H9 (cell line): Measurements from ENCODE around the gene ROBO1. TPM values are rescaled to one million over a fixed set of nuclear protein-coding genes. Genes with fewer than 3 reads are reported as not detected.

Experiments
- DNase-seq: peaks from one replicate; pipeline ENCODE4 v3.0.0-alpha.2; 2017
- H2AFZ ChIP-seq: one replicate; pipeline ENCODE4 v1.6.1; 2013; ENCODE audit warnings: mild to moderate bottlenecking, low read length, control low read depth, moderate library complexity
- H2AK5ac ChIP-seq: 2 replicates; pipeline ENCODE4 v1.6.1; 2013; ENCODE audit warnings: low read length, control low read depth, mixed read lengths; ENCODE audit not compliant: insufficient read length
- H2BK120ac ChIP-seq: one replicate; pipeline ENCODE4 v1.6.1; 2013; ENCODE audit warnings: low read depth, mild to moderate bottlenecking, low read length, control low read depth, inconsistent platforms; ENCODE audit not compliant: poor library complexity, severe bottlenecking
- H2BK12ac ChIP-seq: 2 replicates; pipeline ENCODE4 v1.6.1; 2013; ENCODE audit warnings: low read length, control low read depth, mixed read lengths, low read depth; ENCODE audit not compliant: insufficient read length
- H2BK15ac ChIP-seq: 2 replicates; pipeline ENCODE4 v1.6.1; 2013; ENCODE audit warnings: low read depth, low read length, control low read depth
- H2BK20ac ChIP-seq: one replicate; pipeline ENCODE4 v1.6.1; 2013; ENCODE audit warnings: low read depth, mild to moderate bottlenecking, low read length, control low read depth, inconsistent platforms; ENCODE audit not compliant: poor library complexity, severe bottlenecking
- H2BK5ac ChIP-seq: 2 replicates; pipeline ENCODE4 v1.6.1; 2013; ENCODE audit warnings: low read length, control low read depth, mixed read lengths; ENCODE audit not compliant: insufficient read length
- H3K14ac ChIP-seq: 2 replicates; pipeline ENCODE4 v1.6.1; 2013; ENCODE audit warnings: low read length, control low read depth; ENCODE audit not compliant: insufficient read depth
- H3K18ac ChIP-seq: 2 replicates; pipeline ENCODE4 v1.6.1; 2013; ENCODE audit warnings: low read depth, mild to moderate bottlenecking, mixed read lengths, low read length, control low read depth; ENCODE audit not compliant: insufficient read length
- H3K23ac ChIP-seq: 2 replicates; pipeline ENCODE4 v1.6.1; 2013; ENCODE audit warnings: low read length, control low read depth, mixed read lengths, low read depth; ENCODE audit not compliant: insufficient read length
- H3K23me2 ChIP-seq: 2 replicates; pipeline ENCODE4 v1.6.1; 2013; ENCODE audit warnings: low read depth, mild to moderate bottlenecking, mixed read lengths, low read length, control low read depth; ENCODE audit not compliant: insufficient read length, poor library complexity, severe bottlenecking
- H3K27ac ChIP-seq: 2 replicates; pipeline ENCODE4 v1.5.1; 2013; ENCODE audit warnings: low read length, control low read depth, mixed read lengths, low read depth; ENCODE audit not compliant: insufficient read length
- H3K27me3 ChIP-seq: 2 replicates; pipeline ENCODE4 v1.6.1; 2013; ENCODE audit warnings: low read length, control low read depth, inconsistent platforms; ENCODE audit not compliant: insufficient read depth
- H3K4ac ChIP-seq: 2 replicates; pipeline ENCODE4 v1.6.1; 2013; ENCODE audit warnings: low read depth, mild to moderate bottlenecking, control low read depth, inconsistent platforms, low read length, moderate library complexity
- H3K4me1 ChIP-seq: 2 replicates; pipeline ENCODE4 v1.6.1; 2013; ENCODE audit warnings: low read length, control low read depth, inconsistent platforms; ENCODE audit not compliant: insufficient read depth
- H3K4me2 ChIP-seq: 2 replicates; pipeline ENCODE4 v1.6.1; 2013; ENCODE audit warnings: low read length, control low read depth, mixed read lengths; ENCODE audit not compliant: insufficient read length, insufficient read depth
- H3K56ac ChIP-seq: 2 replicates; pipeline ENCODE4 v1.6.1; 2013; ENCODE audit warnings: low read depth, mild to moderate bottlenecking, mixed read lengths, low read length, control low read depth; ENCODE audit not compliant: insufficient read length
- H3K79me1 ChIP-seq: 2 replicates; pipeline ENCODE4 v1.6.1; 2013; ENCODE audit warnings: low read depth, mild to moderate bottlenecking, moderate library complexity, low read length, control low read depth, inconsistent platforms; ENCODE audit not compliant: insufficient read depth, poor library complexity, severe bottlenecking
- H3K79me2 ChIP-seq: 2 replicates; pipeline ENCODE4 v1.6.1; 2013; ENCODE audit warnings: low read length, control low read depth, inconsistent platforms; ENCODE audit not compliant: insufficient read depth
- H3K9ac ChIP-seq: 2 replicates; pipeline ENCODE4 v1.6.1; 2013; ENCODE audit warnings: low read length, control low read depth, mixed read lengths; ENCODE audit not compliant: insufficient read length; ENCODE audit errors: extremely low read depth
- H3K9me3 ChIP-seq: one replicate; pipeline ENCODE4 v1.6.1; 2013; ENCODE audit warnings: low read depth, low read length, inconsistent platforms; ENCODE audit not compliant: control insufficient read depth
- H3T11ph ChIP-seq: one replicate; pipeline ENCODE4 v1.6.1; 2013; ENCODE audit warnings: mild to moderate bottlenecking, low read length, control low read depth, inconsistent platforms
- H4K20me1 ChIP-seq: one replicate; pipeline ENCODE4 v1.6.1; 2013; ENCODE audit not compliant: control insufficient read depth, insufficient read length, insufficient read depth
- H4K5ac ChIP-seq: 2 replicates; pipeline ENCODE4 v1.6.1; 2013; ENCODE audit warnings: low read depth, mild to moderate bottlenecking, mixed read lengths, low read length, control low read depth; ENCODE audit not compliant: insufficient read length
- H4K8ac ChIP-seq: replicated peaks from 2 replicates; pipeline ENCODE4 v1.6.1; 2013; ENCODE audit warnings: low read length, control low read depth, mixed read lengths, low read depth; ENCODE audit not compliant: insufficient read length
- H4K91ac ChIP-seq: 2 replicates; pipeline ENCODE4 v1.6.1; 2013; ENCODE audit warnings: low read depth, mild to moderate bottlenecking, moderate library complexity, mixed read lengths, low read length, control low read depth; ENCODE audit not compliant: insufficient read length
- H3K27ac Mint-ChIP-seq, 3 experiments: 2 replicates in 2 of 3; 3 replicates in 1 of 3; pipeline ENCODE4 v1.8.0; 2020 to 2021; ENCODE audit warnings: mixed read lengths in 3 of 3, mild to moderate bottlenecking in 1 of 3, moderate library complexity in 1 of 3
- H3K27me3 Mint-ChIP-seq: 2 replicates; pipeline ENCODE4 v1.8.0; 2021; ENCODE audit warnings: low read depth, mild to moderate bottlenecking, moderate library complexity, mixed read lengths
- H3K36me3 Mint-ChIP-seq, 3 experiments: 2 replicates in 2 of 3; 3 replicates in 1 of 3; pipeline ENCODE4 v1.8.0; 2020 to 2021; ENCODE audit warnings: low read depth in 3 of 3, mixed read lengths in 3 of 3; ENCODE audit not compliant: insufficient read depth in 1 of 3
- H3K4me1 Mint-ChIP-seq, 2 experiments: 2 replicates each; pipeline ENCODE4 v1.8.0; 2020; ENCODE audit warnings: mixed read lengths in 2 of 2
- H3K4me3 Mint-ChIP-seq, 2 experiments: 2 replicates in 1 of 2; 3 replicates in 1 of 2; pipeline ENCODE4 v1.8.0; 2020 to 2021; ENCODE audit warnings: mild to moderate bottlenecking in 2 of 2, mixed read lengths in 2 of 2, moderate library complexity in 1 of 2
- H3K9me3 Mint-ChIP-seq, 2 experiments: 2 replicates in 1 of 2; 3 replicates in 1 of 2; pipeline ENCODE4 v1.8.0; 2020; ENCODE audit warnings: mild to moderate bottlenecking in 2 of 2, mixed read lengths in 2 of 2, moderate library complexity in 1 of 2
- WGBS: extraction: QIAGEN DNeasy Blood & Tissue Kit; methylation state at CpG from one replicate; pipeline ENCODE4 v1.1.7; 2013; ENCODE audit warnings: missing lambda C conversion rate, low lambda C conversion rate, mixed read lengths; ENCODE audit not compliant: insufficient read length; ENCODE audit errors: extremely low coverage; 5-methylcytosine and 5-hydroxymethylcytosine counted together
- total RNA-seq: library from RNA; stranded (reverse); gene quantifications from 2 replicates; pipeline ENCODE4 v1.2.1, GENCODE V29; 2021
- TF ChIP-seq, protein P1 (sequence below): fragments of 200-600 bp; sonication (generic); conservative IDR thresholded peaks from 3 replicates; pipeline ENCODE4 v1.8.0; 2021; ENCODE audit warnings: antibody characterized with exemption, mild to moderate bottlenecking

The ROBO1 gene
- total RNA-seq, 1 experiment from 2014 or later, result 62.7 TPM

DNA sequence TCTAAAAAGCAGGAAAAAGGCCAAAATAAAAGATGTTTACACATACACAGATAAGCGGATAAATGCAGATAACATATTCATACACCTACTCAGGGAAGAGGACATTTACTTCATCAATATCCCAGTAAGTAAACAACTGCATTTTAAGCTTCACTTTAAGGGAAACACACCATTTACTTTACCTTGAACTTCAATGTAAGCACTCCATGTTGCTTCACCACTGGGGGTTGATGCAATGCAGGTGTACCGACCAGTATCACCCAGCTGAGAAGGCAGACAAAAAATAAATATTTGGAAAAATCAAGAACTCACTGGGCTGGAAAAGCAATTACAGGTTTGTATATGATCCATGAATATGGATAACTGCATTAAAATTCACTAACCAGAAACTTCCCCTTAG is 1099.5 kb downstream of the ROBO1 start:
- no peaks in the 10 kb centered on the region for H3K27me3 ChIP-seq
- H3K4ac ChIP-seq, result no peak overlapping the region
- no peaks in the 10 kb centered on the region for H3K79me2 ChIP-seq
- TF ChIP-seq, protein P1, sequence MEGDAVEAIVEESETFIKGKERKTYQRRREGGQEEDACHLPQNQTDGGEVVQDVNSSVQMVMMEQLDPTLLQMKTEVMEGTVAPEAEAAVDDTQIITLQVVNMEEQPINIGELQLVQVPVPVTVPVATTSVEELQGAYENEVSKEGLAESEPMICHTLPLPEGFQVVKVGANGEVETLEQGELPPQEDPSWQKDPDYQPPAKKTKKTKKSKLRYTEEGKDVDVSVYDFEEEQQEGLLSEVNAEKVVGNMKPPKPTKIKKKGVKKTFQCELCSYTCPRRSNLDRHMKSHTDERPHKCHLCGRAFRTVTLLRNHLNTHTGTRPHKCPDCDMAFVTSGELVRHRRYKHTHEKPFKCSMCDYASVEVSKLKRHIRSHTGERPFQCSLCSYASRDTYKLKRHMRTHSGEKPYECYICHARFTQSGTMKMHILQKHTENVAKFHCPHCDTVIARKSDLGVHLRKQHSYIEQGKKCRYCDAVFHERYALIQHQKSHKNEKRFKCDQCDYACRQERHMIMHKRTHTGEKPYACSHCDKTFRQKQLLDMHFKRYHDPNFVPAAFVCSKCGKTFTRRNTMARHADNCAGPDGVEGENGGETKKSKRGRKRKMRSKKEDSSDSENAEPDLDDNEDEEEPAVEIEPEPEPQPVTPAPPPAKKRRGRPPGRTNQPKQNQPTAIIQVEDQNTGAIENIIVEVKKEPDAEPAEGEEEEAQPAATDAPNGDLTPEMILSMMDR, result no peak
- no peak overlapping the region for H3K18ac ChIP-seq
- H2BK20ac ChIP-seq, result no peak overlapping the region
- H4K8ac ChIP-seq, result no peak overlapping the region
- H4K5ac ChIP-seq, result no peak overlapping the region
- H2AFZ ChIP-seq, result no peak overlapping the region
- no peak overlapping the region for H3K9ac ChIP-seq
- H3K4me1 ChIP-seq, result no peaks in the 10 kb centered on the region
- no peak overlapping the region for H2AK5ac ChIP-seq
- H2BK5ac ChIP-seq, result no peak overlapping the region
- H3K56ac ChIP-seq, result no peak overlapping the region
- peaks cover 7 to 11% of the 10 kb centered on the region in 2 experiments; a peak in 3 of 4 replicates for H3K4me1 Mint-ChIP-seq
- DNase-seq, result no peak
- H3K4me3 Mint-ChIP-seq, result no peak overlapping the region
- no peaks in the 10 kb centered on the region for H3K79me1 ChIP-seq
- no peaks in the 10 kb centered on the region for H3K23me2 ChIP-seq
- no peaks in the 10 kb centered on the region for H3K27me3 Mint-ChIP-seq
- no peak overlapping the region for H2BK12ac ChIP-seq
- no peaks in the 10 kb centered on the region for H4K20me1 ChIP-seq
- H3K27ac Mint-ChIP-seq, result no peak overlapping the region
- H2BK15ac ChIP-seq, result no peak overlapping the region
- no peak overlapping the region for H3K14ac ChIP-seq
- H3K9me3 ChIP-seq, result no peaks in the 10 kb centered on the region
- peaks cover 0 to 4% of the 10 kb centered on the region in 2 experiments; a peak in 1 of 5 replicates for H3K9me3 Mint-ChIP-seq
- no peak overlapping the region for H4K91ac ChIP-seq
- peaks cover 4 to 13% (median 9%) of the 10 kb centered on the region in 3 experiments; a peak in 2 of 7 replicates for H3K36me3 Mint-ChIP-seq
- H3T11ph ChIP-seq, result no peak overlapping the region
- no peak overlapping the region for H3K23ac ChIP-seq
- no peak overlapping the region for H2BK120ac ChIP-seq
- no peak overlapping the region for H3K27ac ChIP-seq
- H3K4me2 ChIP-seq, result no peak overlapping the region
- no CpG with 5 or more reads among the region's 2 CpGs for WGBS
